DMS 273 (cell line): Measurements from ENCODE around the gene CDC42BPG.

Source experiments
- DNase-seq: peaks from one replicate; lab custom pipeline; 2025; ENCODE audit not compliant: unreplicated experiment; lab: John Stamatoyannopoulos, UW

The CDC42BPG gene

DNA sequence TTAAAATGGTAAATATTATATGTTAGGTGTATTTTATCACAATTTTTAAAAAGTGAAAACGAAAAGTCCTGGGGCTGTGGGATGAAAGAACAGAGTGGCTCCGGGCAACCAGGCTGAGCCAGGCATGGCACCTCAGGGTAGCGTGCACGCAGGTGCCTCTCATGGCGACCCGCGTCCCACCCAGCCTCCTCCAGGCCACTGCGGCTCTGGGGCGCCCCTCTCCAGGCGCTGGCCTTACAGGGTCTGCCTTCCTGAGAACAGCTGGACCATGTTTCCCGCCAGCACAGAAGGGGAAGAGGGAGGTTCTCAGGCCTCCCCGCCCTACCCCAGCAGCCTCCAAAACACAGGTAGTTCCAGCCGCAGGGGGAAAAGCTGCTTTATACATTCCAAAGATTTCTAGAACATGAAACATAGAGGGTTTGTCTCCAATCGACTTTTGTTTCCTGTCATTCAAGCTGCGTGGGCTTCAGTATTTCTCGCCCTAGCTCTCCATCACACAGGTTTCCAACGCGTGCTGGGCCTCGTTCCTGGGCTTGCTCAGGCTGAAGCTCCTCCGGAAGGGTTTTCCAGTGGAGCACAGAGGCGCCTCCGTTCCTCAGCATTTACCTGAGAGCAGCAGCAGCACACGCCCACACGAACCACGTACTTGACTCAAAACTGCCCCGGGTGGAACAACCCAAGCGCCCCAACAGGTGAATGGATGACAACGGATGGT is 23.5 kb upstream of the CDC42BPG start:
- DNase-seq, result no peak

DNA sequence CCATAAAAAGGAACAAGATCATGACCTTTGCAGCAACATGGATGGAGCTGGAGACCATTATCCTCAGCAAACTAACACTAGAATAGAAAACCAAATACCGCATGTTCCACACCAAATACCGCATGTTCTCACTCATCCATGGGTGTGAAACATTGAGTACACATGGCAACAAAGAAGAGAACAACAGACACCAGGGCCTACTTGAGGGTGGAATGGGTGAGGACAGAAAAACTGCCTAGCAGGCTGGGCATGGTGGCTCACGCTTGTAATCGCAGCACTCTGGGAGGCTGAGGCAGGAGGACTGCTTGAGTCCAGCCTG is 21.7 kb upstream of the CDC42BPG start:
- no peak for DNase-seq

DNA sequence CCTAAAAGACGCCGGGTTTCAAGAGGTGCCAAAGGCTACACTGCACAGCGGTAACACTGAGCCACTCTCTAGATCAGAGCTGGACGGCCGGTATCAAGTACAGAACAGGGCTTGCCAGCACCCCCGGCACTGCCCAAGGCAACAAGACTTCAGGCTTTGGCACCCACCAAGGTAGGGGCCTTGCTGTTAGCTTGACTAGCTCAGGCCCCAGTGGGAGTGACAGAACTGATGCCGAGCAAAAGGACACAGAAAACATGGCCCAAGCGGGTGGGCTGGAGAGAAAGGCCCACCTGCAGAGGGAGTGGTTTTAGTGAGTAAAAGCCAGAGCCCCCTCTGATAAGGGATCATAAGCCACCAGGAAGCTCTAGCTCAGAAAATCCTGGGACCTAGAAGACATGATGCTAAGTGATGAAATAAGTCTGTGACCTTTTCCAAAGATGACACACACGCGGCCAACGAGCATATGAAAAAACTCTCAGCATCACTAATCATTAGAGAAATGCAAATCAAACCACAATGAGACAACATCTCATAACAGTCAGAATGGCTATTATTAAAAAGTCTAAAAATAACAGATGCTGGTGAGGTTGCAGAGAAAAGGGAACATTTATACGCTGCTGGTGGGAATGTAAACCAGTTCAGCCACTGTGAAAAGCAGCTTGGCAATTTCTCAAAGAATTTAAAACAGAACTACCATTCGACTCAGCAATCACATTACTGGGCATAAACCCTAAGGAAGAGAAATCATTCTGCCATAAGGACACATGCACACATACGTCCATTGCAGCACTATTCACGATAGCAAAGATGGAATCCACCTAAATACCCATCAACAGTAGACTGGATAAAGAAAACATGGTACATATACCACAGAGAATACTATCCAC is 21.1 kb upstream of the CDC42BPG start:
- no peak for DNase-seq

DNA sequence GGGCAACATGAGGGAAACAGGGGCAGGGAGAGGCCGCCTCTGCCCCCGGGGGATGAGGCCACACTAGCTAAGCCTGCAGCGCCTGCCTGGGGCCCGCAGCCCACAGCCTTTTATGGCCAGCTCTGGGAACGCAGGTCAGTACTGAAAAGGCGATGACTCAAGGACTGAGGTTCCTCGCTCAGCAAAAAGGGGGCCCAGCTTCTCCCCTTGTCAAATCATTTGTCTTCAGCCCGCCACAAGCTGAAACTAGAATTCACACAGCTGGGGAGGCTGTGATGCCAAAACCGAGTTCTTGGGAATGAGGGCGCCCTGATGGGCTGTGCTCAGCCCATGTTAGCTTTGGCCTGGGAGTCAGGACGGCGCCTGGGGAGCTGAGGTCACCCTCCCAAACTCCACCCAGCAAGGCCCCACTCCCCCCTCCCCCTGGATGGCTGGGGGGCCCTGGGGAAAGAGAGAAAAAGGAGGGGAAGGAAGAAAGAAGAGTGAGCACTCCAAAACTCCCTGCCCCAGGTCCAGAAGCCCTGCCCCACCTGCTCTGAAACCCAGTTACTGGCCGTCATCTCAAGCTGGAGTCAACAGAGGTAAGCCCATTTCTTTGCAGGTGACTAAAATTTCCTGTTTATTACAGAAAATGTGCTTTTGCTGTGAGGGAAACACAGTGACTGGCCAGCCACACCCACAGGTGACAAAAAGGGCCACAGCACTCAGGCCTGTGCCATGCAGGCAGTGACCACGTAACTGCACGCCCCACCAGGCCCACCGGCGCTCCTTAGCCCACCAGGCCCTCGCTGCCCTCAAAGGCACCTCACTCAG is 20.2 kb upstream of the CDC42BPG start:
- peak; percentile 61 for DNase-seq

DNA sequence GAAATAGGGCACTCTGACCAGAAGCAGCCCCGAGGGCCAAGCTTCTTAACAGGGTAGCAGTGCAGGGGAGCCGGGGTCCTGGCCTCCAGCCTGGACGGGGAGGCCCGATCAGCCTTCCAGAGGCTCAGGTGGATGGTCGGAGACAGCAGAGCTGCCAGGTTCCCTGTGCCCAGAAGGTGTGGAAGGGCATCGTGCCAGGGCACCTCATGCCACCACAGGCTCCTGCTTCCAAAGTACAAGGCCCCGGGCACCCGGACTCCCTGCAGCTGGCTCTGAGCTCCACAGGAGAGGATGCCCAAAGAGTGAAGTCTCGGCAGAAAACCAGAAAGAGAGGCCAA is 19.7 kb upstream of the CDC42BPG start:
- peak; percentile 61 for DNase-seq

DNA sequence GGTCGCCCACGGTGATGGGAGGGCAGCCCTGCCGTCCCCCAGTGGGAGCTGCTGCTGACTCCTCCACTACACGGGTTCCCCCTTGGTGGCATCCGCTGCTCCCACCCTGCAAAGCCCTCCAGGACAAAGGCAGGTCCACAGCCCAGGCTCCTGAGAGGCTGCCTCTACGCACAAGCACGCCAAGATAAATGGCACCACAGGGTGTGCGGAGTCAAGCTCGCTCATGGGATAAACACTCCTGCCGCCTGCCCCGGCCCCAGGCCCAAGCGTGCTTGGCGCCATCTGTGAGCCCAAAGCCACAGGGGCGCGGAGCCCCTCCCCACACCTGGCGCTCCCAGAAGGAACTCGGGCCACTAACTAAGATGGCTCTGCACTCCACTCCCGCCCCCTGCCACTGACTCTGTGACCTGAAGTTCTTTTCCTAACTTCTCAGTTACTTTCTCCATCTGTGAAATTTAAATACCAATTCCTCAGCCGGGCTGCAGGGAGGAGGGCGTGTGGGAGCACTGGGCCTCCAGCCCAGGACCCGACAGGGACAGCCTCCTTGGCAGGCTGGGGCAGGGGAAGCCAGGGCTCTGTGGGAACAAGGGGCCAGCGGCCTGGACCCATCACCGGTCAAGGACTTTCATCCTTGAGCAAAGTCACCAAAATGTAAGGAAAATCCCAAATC is 19.1 kb upstream of the CDC42BPG start:
- DNase-seq, result peak; percentile 87

DNA sequence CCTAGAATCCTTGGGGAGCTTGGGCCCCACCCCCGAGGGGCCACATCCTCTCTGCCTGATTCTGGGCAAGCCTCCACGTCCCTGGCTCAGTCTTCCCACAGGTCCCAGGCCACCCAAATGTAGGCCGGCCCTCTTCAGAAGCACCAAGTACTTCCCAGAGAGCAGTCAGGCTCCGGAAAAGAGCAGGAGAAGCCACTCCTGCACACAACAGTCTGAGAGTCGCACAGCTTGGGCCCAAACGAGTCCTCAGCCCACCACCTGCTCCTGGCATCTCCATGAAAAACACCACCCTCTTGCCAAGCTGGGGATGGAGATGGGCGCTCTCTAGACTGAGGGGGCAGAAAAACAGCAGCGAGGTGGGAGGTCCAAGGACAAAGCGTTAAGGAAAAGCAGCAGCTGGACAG is 18.5 kb upstream of the CDC42BPG start:
- peak; percentile 75 for DNase-seq

DNA sequence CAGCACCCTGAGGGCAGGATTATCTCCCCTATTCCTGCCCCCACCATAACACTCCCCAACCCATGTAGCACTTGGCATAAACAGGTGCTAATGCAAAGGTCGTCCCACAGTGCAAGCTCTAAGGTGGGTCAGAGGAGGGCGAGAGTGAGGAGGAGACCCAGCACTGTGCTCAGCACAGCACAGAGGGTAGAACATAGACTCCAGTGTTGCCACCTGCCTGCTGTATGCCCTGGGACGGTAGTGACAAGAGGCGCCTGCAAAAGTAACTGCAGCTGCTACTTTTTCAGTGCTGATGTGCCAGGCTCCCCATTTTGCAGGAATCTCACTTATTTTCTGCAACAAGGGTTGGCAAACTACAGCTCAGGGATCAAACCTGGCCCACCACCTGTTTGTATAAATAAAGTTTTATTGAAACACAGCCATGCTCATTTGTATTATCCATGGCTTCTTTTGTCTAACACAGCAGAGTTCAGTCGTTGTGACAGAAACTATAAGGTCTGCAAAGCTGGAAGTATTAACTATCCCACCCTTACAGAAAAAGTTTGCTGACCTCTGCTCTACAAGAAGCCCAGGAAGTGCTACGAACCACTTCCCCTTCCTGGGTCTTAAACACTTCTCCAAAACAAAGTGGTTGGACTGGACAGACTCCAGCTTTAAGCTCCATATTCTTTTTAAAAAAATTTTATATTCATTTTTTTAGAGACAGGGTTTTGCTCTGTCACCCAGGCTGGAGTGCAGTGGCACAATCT is 16.9 kb upstream of the CDC42BPG start:
- no peak for DNase-seq

DNA sequence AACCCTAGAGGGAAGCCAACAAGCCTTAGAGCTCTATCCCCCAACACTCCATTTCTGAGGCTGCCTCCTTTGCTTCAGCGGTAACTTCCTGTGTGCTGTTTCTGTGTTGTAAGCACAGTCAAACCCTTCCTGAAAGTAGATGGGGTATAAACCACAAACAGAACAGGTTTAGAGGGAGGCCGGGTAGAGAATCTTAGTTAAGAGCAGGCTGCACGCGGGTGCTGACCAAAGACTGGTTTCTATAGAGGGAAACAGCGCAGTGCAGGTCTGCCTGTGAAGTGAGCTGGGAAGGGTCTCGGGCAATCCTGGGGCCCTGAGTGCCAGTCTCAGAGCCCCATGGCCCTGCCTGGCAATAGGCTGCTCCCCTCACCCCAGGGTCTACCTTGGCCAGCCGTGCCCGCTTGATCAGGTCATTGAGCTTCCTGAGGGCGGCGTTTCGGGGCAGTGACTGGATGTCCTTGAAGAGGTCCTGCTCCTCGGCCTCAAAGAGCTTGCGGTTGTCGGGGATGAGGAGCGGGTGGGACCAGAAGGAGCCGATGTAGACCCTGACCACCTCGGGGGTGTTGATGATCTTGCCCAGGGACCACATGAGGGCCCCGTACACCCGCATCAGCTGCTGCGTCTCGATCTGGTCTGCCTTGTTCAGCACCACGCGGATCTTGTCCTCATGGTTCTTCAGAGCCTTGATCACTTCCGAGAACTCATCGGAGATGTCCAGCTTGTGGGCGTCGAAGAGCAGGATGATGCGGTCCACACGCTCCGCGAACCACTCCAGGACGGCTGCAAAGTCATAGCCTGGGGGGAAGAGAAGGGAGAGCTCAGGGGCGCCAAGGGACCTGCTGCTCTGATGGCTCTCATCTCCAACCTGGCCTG is 15.3 kb upstream of the CDC42BPG start:
- DNase-seq, result no peak

DNA sequence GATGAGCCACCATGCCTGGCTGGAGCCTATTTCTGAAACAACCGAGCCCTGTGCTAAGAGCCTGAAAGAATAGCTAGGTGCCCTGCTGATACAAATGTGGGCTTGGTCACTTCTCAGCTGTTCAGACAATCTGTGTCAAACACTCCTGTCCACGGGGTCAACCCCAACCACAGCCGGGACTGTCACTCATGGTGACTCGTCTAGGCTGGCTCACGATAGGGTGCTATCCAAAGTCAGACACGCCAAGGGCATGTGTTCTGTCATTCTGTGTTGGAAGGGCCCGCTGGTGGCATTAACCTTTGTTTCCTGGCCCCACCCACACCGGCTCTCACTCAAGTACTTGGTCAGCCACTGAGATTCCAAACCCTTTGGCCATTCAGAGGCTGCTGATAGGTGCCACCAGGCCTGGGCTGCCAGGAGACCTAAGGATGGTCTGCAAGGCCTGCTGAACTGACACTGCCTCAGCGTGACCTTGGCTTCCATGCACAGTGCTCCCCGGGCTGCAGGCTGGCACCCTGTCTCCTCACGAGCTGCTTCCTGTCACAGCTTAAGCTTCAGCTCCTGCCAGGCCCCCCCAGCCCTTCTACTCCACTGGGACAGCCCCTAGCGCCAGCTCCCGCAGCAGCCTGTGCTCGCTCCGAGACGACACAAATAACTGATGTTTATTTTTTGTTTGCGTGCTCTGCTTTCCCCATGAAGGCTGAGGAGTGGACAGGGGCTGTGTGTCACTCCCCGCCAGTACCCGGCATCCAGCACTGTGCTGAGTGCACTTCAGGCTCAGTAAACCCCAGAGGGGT is 14.2 kb upstream of the CDC42BPG start:
- DNase-seq, result no peak

DNA sequence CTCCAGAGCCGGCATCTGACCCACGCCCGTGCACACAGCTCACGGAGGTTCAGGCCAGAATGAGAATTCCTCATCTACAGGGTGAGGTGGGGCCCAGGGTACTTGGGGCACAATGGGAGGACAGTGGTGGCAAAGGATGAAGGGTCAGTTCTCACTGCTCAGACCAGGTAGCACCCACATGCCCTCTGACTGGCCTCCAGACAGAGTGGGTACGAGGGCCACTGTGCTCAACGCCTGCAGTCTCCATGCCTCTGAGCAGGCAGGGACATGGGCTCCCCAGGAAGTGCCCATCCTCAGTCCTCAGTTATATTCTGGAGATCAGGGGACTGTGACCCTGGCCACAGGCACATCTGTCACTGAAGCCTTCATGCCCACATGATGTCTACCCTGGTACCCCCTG is 13.0 kb upstream of the CDC42BPG start:
- DNase-seq, result no peak

DNA sequence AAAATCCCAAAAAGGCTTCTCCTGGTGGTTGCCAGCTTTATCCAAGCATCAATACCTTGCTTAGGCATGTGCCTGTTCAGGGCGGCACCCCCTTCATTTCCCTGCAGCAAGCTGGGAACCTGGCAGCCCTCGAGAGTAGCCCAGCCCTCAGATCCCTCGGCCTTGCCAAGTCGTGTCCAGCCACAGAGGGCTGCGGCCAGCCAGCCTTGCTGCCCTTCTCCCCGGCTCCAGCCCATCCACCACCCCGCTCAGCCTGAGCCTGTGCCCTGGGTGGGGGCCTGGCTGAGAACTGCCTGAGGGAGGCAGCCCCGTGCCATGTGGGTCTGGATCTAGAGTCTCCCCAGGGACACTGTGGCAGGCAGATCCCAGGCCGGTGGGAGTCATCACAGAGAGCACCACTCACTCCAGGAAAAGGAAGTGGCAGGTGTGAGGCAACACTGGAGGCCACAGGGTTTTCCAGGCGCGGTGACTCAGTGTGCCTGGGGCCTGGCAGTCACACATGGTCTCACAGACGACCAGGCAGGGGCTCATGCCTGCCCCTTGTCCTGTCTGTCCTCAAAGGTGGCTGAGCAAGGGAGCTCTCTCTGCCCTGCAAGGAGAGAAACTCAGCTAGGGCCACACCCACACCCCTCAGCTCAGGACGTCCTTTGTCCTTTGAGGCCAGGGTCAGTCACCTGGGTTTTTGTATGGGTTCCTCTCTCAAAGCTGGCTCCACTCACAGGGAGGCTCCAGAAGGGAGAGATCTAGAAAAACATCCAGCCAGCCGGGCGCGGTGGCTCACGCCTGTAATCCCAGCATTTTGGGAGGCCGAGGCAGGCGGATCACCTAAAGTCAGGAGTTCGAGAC is 12.2 kb upstream of the CDC42BPG start:
- DNase-seq, result peak; percentile 23

DNA sequence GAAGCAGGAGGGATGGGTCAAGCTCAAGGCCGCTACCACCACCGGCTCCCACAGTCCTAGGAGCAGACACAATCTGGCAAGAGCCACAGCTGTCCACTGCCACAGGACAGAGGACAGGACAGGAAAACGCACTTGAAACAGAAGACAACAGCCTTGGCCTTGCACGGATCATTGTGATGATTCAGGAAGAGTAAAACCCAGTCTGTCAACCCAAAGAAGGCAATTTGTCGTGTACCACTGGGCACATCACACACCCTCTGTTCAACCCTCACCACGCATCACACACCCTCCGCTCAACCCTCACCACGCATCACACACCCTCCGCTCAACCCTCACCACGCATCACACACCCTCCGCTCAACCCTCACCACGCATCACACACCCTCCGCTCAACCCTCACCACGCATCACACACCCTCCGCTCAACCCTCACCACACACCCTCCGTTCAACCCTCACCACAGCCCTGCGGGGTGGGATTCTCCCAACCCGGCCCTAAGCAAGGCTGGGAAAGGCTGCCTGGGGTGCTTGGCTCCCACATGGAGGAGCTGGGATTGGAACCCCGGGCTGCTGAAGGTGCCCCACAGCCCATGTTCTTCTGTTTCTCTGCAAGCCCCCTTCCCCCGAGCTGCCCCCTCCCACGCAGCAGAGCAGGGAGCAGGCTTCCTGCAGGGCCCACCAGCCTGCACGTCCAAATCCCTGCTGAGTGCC is 11.3 kb upstream of the CDC42BPG start:
- no peak for DNase-seq

DNA sequence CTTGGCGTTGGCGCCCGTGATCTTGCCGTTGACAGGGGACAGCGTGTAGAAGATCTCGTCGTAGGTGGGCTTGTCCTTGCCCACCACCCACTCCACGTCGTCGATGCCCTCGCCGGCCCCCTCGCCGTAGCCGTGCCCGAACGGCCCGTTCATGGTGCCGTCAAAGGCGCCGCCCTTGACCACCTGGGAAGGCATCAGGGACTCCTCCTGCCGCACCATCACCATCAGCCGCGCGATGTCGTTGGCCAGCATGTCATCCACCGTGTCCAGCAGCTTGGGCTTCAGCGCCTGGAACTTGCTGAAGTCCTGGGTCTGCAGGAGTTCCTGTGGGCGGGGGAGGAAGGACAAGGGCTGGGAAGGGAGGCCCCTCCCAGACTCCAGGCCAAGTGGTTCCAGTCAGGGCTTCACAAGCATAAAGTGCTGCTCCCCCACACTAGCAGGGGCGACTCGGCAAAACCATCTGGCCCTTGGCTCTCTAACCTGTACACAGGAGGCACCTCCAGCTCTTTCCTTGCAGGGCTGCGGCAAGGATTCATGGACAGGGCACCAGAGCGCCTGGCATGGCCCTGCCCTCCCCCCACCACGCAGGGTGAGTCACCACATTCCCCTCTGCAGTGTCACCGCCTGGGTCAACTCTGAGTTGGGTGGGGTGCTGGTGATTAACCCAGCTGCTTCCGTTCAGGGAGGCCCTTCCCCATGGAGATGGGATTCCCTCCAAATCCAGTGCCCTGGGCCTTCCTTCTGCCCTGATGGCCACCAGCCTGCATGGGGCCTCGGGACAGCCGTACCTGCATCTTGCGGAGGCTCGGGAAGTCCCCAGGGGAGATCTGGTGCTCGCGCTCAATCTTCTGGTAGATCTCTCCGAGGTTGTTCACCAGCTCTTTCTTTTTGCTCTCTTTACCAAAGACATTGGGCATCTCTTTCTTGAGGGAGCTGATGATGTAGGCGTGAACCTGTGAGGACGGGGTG is 10.4 kb upstream of the CDC42BPG start:
- DNase-seq, result peak; percentile 68

DNA sequence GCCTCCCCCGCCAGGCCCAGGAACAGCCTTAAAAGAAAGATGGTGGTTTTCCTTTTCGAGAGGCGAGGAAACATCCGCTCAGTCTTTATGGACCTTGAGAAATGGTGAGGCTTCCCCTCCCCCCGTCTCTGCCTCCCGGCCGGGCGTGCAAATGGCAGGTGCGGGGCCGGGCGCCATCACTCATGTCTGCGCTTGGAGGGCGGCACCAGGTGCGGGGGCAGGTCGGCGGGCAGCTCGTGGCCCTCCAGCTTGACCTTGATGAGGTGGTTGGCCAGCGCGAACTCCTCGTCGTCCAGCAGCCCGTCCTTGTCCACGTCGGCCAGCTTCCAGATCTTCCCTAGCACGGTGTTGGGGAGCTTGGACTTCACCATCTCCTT is 9.7 kb upstream of the CDC42BPG start:
- DNase-seq, result no peak

DNA sequence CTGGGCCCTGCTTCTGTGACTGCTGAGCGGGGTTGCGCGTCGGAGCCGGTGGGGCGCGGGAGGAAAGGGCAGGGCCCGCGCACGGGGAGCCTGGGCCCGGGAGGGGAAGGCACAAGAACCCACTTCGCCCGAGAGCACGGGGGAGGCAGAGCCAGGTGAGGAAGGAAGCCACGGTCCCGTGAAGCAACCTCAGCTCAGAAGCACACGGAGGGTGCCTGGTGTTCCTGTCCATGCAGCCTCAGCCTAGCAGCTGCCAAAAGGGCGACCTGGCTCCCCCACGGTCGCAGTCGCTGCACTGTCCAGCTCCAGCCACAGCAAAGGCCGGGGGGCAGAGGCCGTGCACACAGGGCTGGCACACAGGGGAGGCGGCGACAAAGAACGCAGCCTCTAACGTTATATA is 9.3 kb upstream of the CDC42BPG start:
- no peak for DNase-seq
